Measurements from ENCODE around the gene ADAMTS15. TPM values are rescaled to one million over a fixed set of nuclear protein-coding genes. Genes with fewer than 3 reads are reported as not detected.

The ADAMTS15 gene
- total RNA-seq, 1 donor from 2014 or later: 0.02 TPM

DNA sequence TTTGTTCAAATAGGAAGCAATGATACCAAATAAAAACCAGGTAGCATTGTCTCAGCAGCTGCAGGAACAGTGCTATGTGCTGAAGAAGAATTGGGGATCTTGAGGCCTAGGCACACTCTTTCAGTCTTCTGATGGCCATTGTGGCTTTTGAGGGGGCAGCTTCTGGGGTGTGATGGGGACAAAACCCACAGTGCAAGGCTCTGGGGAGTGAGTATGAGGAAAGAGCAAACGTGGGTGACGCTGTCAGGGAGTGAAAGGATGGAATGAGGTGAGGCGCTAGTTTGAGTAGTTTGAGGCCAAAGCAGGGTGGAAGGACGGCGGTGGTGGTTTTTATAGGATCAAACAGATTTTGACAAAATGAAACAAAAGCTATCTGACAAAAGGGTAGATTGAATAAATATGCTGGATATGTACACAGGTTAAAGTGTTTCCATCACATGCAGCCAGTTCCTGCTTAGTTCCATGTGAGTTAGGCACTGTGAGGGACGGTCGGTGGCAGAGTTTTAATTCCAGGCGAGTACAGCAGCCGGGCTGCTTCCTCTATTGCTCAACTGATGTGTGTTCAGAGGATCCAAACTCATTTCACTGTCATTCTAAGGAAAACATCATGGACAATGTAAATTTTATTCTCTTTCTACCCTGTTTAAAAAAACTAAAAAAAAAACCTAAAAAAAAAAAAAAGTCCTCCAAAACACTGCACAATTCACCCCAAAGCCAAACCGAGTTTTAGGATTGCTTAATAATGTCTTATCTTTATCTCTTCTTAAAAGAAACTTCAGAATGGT is 18.9 kb downstream of the ADAMTS15 start:
- intact Hi-C loops (cut with micrococcal nuclease): no loop called here

DNA sequence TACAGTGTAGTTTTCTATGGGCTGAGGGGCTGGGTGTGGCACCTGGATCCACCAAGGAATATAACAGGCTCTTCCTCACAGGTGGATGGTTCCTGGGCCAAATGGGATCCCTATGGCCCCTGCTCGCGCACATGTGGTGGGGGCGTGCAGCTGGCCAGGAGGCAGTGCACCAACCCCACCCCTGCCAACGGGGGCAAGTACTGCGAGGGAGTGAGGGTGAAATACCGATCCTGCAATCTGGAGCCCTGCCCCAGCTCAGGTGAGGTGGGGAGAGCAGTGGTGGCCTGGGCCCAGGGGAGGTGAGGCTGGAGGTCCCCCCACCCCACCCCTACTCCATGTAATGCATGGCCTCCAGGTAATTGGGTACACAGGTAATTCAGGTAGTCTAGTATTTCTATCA is 20.7 kb downstream of the ADAMTS15 start:
- H3K9me3 Mint-ChIP-seq: no peaks in the 10 kb centered on the region
- no peaks in the 10 kb centered on the region for H3K36me3 Mint-ChIP-seq (ENCODE audit: low read depth)
- intact Hi-C loops (cut with micrococcal nuclease): no loop called here
- DNase-seq: no peak
- H3K4me3 Mint-ChIP-seq: no peak overlapping the region
- no peak overlapping the region for H3K27ac Mint-ChIP-seq
- no peaks in the 10 kb centered on the region for H3K27me3 Mint-ChIP-seq
- no peaks in the 10 kb centered on the region for H3K4me1 Mint-ChIP-seq

More for the DNA sequence above, 18.9 kb downstream of the ADAMTS15 start:
- H3K27ac Mint-ChIP-seq: no peak overlapping the region
- no peak overlapping the region for H3K4me3 Mint-ChIP-seq
- no peaks in the 10 kb centered on the region for H3K4me1 Mint-ChIP-seq
- DNase-seq: no peak
- no peaks in the 10 kb centered on the region for H3K27me3 Mint-ChIP-seq
- no peaks in the 10 kb centered on the region for H3K9me3 Mint-ChIP-seq
- H3K36me3 Mint-ChIP-seq (ENCODE audit: low read depth): no peaks in the 10 kb centered on the region

DNA sequence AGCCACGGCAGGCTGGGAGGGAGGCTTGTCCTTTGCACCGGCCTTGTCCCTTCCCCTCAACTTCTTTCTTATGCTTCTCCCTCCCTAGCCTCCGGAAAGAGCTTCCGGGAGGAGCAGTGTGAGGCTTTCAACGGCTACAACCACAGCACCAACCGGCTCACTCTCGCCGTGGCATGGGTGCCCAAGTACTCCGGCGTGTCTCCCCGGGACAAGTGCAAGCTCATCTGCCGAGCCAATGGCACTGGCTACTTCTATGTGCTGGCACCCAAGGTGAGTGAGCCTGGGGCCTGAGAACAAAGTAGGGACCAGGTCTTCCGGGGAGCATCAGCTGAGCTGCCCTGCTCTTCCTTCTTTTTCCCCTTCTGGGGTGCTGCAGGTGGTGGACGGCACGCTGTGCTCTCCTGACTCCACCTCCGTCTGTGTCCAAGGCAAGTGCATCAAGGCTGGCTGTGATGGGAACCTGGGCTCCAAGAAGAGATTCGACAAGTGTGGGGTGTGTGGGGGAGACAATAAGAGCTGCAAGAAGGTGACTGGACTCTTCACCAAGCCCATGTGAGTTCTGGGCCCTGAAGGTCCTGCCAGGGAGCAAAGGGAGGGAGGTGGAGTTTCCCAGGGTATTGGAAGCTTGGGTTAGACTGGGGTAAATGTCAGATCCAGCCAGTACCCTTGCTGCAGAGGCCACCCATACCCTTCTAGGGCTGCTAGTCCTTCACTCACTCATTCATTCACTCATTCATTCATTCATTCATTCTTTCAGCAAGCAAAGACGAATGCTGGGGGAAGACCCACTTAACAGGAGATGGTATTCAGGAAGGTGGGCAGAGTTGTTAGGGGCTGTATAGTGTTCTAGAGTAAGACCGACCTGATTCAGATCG is 22.6 kb downstream of the ADAMTS15 start:
- no peak for DNase-seq
- Mint-ChIP-seq H3K27me3 (no peaks in the 10 kb centered on the region), H3K4me1 (no peaks in the 10 kb centered on the region), H3K4me3 (no peak overlapping the region), H3K36me3 (ENCODE audit: low read depth) (no peaks in the 10 kb centered on the region), H3K27ac (no peak overlapping the region), H3K9me3 (no peaks in the 10 kb centered on the region)
- intact Hi-C loops (cut with micrococcal nuclease): no loop called here

DNA sequence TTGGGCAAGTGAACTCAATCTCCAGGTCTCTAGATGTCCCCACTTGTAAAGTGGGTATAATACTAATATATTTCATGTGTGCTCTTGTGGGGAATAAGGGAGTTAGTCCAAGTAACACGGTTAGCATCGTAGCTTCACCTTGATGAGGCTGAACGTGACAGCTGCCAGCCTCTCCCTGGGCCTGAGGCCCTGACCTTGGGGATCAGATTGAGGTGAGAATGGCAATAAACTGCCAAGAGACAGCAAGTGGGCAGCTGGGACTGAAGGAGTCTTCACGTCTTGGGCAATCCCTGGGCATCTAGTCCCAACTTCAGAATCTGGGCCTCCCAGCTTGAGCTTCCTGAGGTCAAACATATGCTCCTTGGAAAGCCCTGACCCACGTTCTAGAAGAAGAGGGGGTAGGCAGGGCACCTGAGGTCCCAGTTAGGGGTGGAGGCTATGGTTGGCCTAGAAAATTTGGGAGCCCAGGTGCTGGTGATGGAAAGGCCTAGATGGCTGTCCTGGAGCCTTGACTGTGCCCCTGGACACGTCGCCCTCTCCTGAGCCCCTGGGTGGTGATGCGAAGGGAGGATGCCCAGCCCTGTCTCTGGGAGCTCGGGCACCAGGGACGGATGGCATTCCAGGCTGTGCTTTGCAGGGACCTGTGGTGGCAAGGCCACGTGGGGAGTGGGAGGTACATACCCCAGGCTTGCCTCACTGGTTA is 23.4 kb downstream of the ADAMTS15 start:
- peaks cover 3% of the 10 kb centered on the region for H3K27me3 Mint-ChIP-seq
- no peak for DNase-seq
- no peaks in the 10 kb centered on the region for H3K36me3 Mint-ChIP-seq (ENCODE audit: low read depth)
- intact Hi-C loops (cut with micrococcal nuclease): no loop called here
- no peak overlapping the region for H3K4me3 Mint-ChIP-seq
- no peaks in the 10 kb centered on the region for H3K4me1 Mint-ChIP-seq
- H3K9me3 Mint-ChIP-seq: no peaks in the 10 kb centered on the region
- no peak overlapping the region for H3K27ac Mint-ChIP-seq

DNA sequence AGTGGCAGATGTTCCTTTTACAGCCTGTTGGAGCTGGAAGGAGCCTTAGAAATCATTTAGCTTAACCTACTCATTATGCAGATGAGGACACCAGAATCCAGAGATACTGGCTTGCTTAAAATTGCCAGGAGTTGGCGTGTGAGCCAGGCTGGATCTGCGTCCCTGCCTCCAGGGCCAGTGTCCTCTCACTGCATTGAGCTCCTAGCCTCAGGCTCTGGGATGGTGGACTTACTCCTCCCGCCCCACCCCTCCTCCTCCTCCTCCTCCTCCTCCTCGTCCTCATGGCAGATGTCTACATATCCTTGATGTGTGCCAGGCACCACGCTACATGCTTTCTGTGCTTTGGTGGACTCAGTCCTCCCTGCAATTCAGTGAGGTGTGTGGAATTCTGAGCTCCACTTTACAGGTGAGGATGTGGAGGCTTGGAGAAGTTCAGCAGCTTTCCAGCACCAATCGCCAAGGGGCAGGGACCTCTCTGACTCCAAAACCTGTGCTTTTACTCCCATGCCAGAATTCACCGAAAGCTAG is 24.1 kb downstream of the ADAMTS15 start:
- Mint-ChIP-seq H3K4me1 (no peaks in the 10 kb centered on the region), H3K36me3 (ENCODE audit: low read depth) (no peaks in the 10 kb centered on the region), H3K27ac (no peak overlapping the region), H3K4me3 (no peak overlapping the region), H3K9me3 (no peaks in the 10 kb centered on the region), H3K27me3 (peaks cover 3% of the 10 kb centered on the region)
- no peak for DNase-seq
- intact Hi-C loops (cut with micrococcal nuclease): no loop called here

DNA sequence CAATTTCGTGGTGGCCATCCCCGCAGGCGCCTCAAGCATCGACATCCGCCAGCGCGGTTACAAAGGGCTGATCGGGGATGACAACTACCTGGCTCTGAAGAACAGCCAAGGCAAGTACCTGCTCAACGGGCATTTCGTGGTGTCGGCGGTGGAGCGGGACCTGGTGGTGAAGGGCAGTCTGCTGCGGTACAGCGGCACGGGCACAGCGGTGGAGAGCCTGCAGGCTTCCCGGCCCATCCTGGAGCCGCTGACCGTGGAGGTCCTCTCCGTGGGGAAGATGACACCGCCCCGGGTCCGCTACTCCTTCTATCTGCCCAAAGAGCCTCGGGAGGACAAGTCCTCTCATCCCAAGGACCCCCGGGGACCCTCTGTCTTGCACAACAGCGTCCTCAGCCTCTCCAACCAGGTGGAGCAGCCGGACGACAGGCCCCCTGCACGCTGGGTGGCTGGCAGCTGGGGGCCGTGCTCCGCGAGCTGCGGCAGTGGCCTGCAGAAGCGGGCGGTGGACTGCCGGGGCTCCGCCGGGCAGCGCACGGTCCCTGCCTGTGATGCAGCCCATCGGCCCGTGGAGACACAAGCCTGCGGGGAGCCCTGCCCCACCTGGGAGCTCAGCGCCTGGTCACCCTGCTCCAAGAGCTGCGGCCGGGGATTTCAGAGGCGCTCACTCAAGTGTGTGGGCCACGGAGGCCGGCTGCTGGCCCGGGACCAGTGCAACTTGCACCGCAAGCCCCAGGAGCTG is 24.8 kb downstream of the ADAMTS15 start:
- H3K27me3 Mint-ChIP-seq: peaks cover 3% of the 10 kb centered on the region
- no peak for DNase-seq
- no peaks in the 10 kb centered on the region for H3K4me1 Mint-ChIP-seq
- H3K36me3 Mint-ChIP-seq (ENCODE audit: low read depth): no peaks in the 10 kb centered on the region
- H3K4me3 Mint-ChIP-seq: no peak overlapping the region
- no peak overlapping the region for H3K27ac Mint-ChIP-seq
- no peaks in the 10 kb centered on the region for H3K9me3 Mint-ChIP-seq
- intact Hi-C loops (cut with micrococcal nuclease): no loop called here

DNA sequence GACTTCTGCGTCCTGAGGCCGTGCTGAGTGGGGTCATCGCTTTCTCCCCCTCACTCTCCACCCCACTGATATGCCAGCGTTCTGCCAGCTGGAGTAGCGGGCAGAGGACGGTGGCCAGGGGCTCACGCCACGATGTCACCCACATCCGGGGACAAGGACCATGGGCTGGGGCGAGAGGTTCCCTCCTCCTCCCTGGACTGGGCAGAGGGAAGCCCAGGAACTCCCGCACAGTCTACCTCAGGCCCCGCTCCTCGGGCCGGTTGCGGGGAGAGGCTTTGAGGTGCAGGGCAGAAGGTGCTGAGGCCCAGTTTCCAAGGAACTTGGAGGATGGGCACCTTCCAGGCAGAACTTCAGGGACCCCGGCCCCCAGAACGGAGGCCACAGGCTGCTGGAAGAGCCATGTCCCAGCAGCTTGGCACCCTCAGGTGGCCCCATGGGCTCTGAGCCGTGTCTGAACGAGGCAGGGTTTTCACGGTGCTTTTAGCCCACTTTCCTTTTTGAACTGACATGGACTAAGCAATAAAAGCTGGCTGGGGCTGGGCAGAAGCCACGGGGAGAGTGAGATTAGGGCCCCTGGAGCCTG is 25.4 kb downstream of the ADAMTS15 start:
- Mint-ChIP-seq H3K27ac (no peak overlapping the region), H3K9me3 (no peaks in the 10 kb centered on the region), H3K36me3 (ENCODE audit: low read depth) (no peaks in the 10 kb centered on the region), H3K4me3 (no peak overlapping the region), H3K27me3 (peaks cover 3% of the 10 kb centered on the region), H3K4me1 (no peaks in the 10 kb centered on the region)
- intact Hi-C loops (cut with micrococcal nuclease): no loop called here
- no peak for DNase-seq

DNA sequence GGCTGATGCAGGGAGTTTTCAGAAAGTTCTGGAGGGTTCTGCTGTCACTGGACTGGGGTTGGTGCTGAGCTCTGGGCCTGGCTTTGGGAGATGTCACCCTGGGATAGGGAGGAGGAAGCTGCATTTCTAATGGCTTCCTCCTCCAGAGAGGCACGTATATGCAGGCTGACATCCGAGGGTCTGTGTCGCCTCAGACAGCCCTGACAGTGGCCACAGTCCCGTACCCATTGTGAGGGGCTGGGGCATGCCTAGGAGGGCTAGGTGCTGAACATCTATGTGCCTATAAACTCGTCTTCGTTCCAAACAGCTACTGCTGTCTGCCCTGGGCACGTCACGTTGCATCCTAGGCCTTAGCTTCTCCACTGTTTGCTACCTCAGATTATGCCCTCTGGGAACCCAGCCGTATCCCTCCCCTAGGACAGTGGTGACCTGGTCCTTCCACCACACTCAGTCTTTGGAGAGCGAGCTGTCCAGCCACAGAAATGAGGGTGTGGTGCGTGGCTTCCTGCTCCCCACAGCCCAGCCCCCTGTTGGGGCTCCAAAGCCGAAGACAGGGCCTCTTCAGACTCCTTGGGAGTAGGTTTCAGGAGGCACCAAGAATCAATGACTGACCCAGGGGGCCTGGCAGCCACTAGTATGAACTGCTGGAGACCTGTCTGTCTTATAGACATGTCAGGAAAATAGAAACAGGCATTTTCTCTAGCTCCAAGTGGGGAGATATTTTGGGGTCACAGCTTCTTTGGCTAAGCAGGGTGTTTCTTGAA is 26.4 kb downstream of the ADAMTS15 start:
- Mint-ChIP-seq H3K9me3 (no peaks in the 10 kb centered on the region), H3K27ac (no peak overlapping the region), H3K36me3 (ENCODE audit: low read depth) (no peaks in the 10 kb centered on the region), H3K4me1 (no peaks in the 10 kb centered on the region), H3K27me3 (peaks cover 3% of the 10 kb centered on the region), H3K4me3 (no peak overlapping the region)
- DNase-seq: no peak
- intact Hi-C loops (cut with micrococcal nuclease): no loop called here

DNA sequence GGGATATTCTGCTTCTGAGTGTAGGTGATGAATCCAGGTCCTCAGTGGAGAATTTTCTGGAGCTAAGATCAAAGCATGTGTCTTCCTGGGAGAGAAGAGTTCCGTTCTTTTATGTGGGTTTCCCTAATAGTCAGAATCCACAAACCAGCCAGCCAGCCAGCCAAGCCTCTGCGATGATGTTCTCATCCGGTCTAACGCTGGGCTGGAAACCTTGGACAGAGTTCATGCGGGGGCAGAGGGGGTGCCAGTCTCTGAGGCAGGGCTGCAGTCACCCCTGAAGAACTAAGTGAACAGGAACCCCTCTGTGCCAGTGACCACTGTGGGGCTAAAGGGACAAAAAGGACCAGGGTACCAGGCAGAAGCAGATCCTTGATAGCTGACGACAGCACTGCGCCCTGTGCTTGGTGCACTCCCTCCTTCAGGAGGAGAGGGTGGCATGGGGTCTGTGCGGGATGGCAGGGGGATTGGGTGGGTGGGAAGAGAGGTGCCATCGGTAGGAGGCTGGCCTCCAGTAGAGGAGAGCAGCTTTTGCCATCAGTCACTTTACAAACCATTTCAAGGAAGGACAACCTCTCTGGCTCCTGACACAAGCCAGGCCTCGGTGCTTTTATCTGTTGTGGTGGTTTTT is 27.1 kb downstream of the ADAMTS15 start:
- no peak for DNase-seq
- no peak overlapping the region for H3K27ac Mint-ChIP-seq

DNA sequence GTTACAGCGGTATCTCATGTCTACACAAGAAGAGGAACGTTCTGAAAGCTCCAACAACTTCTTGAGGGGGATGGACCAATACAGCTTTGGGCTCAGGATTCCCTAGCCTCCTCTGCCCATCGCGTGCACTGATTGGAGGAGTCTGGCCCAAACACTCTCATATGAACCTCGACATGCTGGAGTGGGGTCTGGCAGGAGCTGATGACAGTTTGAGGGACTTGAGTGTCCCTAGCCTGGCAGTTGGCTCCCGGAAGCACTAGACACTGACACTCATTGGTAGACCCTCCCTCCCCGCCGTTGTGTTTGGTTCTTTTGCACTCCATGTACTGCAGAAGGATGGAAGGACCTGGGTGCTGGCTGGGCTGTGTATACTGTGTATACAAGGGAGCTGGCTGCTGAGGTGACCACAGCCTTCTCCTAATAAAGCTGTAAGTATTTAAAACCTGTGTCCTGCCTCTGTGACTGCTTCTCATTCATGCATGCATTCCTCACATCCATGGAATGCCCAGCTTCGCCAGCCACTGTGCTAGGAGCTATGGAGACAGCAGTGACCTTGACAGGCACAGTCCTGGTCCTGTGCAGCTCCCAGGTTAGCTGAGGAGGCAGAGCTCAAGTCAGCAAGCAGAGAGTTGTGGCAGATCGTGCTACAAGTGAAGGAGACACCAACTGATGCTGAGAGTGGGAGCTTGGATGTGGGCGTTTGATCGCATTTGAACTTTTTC is 27.9 kb downstream of the ADAMTS15 start:
- Mint-ChIP-seq H3K27me3 (peaks cover 3% of the 10 kb centered on the region), H3K4me3 (no peak overlapping the region), H3K9me3 (no peaks in the 10 kb centered on the region), H3K36me3 (ENCODE audit: low read depth) (no peaks in the 10 kb centered on the region), H3K27ac (no peak overlapping the region), H3K4me1 (no peaks in the 10 kb centered on the region)
- intact Hi-C loops (cut with micrococcal nuclease): no loop called here
- no peak for DNase-seq

More for the DNA sequence above, 27.1 kb downstream of the ADAMTS15 start:
- H3K27me3 Mint-ChIP-seq: peaks cover 3% of the 10 kb centered on the region
- H3K4me1 Mint-ChIP-seq: no peaks in the 10 kb centered on the region
- H3K4me3 Mint-ChIP-seq: no peak overlapping the region
- H3K9me3 Mint-ChIP-seq: no peaks in the 10 kb centered on the region
- intact Hi-C loops (cut with micrococcal nuclease): no loop called here
- H3K36me3 Mint-ChIP-seq (ENCODE audit: low read depth): no peaks in the 10 kb centered on the region

DNA sequence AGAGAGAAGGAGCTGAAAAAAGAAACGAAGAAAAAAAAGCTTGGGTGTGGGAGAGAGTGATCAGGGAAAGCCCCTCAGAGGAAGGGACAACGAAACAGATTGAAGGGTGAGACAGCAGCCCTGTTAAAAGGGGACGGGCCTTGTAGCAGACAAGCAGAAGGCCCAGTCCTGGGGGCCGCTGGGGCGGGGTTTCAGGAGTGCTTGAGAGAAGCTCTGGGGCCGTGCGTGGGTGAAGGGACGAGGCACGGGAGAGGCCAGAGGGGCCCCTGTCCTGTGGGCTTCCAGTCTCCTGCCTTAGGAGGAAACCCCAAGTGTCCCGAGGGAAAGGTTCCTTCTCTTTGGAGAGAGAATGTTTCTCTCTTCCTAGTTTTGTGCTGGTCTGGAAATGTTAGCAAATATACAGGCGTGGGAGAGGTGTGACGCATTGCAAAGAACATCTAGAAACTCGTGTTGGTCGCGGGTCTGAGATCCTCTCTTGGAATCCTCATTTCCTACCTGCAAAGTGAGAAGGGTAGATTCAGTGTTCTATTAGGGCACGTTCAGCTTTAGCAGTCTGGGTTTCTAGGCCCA is 28.6 kb downstream of the ADAMTS15 start:
- no peaks in the 10 kb centered on the region for H3K4me1 Mint-ChIP-seq
- no peak overlapping the region for H3K27ac Mint-ChIP-seq
- H3K9me3 Mint-ChIP-seq: no peaks in the 10 kb centered on the region
- H3K36me3 Mint-ChIP-seq (ENCODE audit: low read depth): no peaks in the 10 kb centered on the region
- H3K4me3 Mint-ChIP-seq: no peak overlapping the region
- DNase-seq: no peak
- H3K27me3 Mint-ChIP-seq: peaks cover 3% of the 10 kb centered on the region
- intact Hi-C loops (cut with micrococcal nuclease): no loop called here

Data from activated CD4-positive, alpha-beta T cell treated with anti-CD3 and anti-CD28 coated beads, Interleukin-2, amount 10 ng/mL, durations not matched to agents 24 days and 14 days (primary cell).